CD4-positive, alpha-beta memory T cell (primary cell): ENCODE data around the gene GHRH. TPM values are rescaled to one million over a fixed set of nuclear protein-coding genes. Genes with fewer than 3 reads are reported as not detected.

ENCODE experiments used
- CTCF ChIA-PET: fragments of 350-600 bp; sonication (Branson Sonifier 250); formaldehyde crosslinking; loops from one replicate; lab custom pipeline; 2021; ENCODE audit warnings: inconsistent platforms; ENCODE audit not compliant: partially characterized antibody; lab: Charles Lee
- POLR2A ChIA-PET: fragments of 350-600 bp; sonication (Branson Sonifier 250); formaldehyde crosslinking; loops from one replicate; lab custom pipeline; 2021; ENCODE audit not compliant: partially characterized antibody; lab: Charles Lee
- DNase-seq, 5 donors: peaks; one replicate each; pipeline versions ENCODE4 v3.0.0 to v3.0.0-alpha.2; 2020 to 2022; ENCODE audit warnings: mixed read lengths in 1 of 5
- H3K27ac ChIP-seq: one replicate; pipeline ENCODE4 v1.7.0; 2013; ENCODE audit warnings: low read depth, low read length
- H3K27me3 ChIP-seq: 2 replicates; pipeline ENCODE4 v1.7.0; 2013; ENCODE audit warnings: mild to moderate bottlenecking, low read length, moderate library complexity; ENCODE audit not compliant: insufficient read depth
- H3K36me3 ChIP-seq: 2 replicates; pipeline ENCODE4 v1.7.0; 2013; ENCODE audit warnings: mild to moderate bottlenecking, low read length, moderate library complexity; ENCODE audit not compliant: insufficient read depth
- H3K4me1 ChIP-seq: 2 replicates; pipeline ENCODE4 v1.7.0; 2013; ENCODE audit warnings: mild to moderate bottlenecking, low read length, moderate library complexity; ENCODE audit not compliant: insufficient read depth
- H3K4me3 ChIP-seq, 2 donors: one replicate each; pipeline ENCODE4 v1.7.0; 2013; ENCODE audit warnings: low read length in 2 of 2, mild to moderate bottlenecking in 1 of 2
- H3K9me3 ChIP-seq, 2 donors: one replicate each; pipeline ENCODE4 v1.7.0; 2013; ENCODE audit warnings: low read length in 2 of 2, control low read depth in 1 of 2; ENCODE audit not compliant: control insufficient read depth in 1 of 2
- H3K27ac Mint-ChIP-seq, 7 donors: one replicate each; pipeline ENCODE4 v1.8.0; 2020 to 2021; ENCODE audit warnings: mixed read lengths in 7 of 7, mild to moderate bottlenecking in 6 of 7, inconsistent platforms in 3 of 7, moderate library complexity in 3 of 7
- H3K27me3 Mint-ChIP-seq, 2 donors: one replicate each; pipeline ENCODE4 v1.8.0; 2020 to 2021; ENCODE audit warnings: mixed read lengths in 2 of 2
- H3K36me3 Mint-ChIP-seq, 2 donors: one replicate each; pipeline ENCODE4 v1.8.0; 2020 to 2021; ENCODE audit warnings: mixed read lengths in 2 of 2, inconsistent platforms in 1 of 2, mild to moderate bottlenecking in 1 of 2
- H3K4me1 Mint-ChIP-seq, 4 donors: one replicate each; pipeline ENCODE4 v1.8.0; 2020 to 2021; ENCODE audit warnings: mixed read lengths in 4 of 4, mild to moderate bottlenecking in 1 of 4
- H3K4me3 Mint-ChIP-seq, 8 donors: one replicate each; pipeline ENCODE4 v1.8.0; 2020 to 2021; ENCODE audit warnings: mixed read lengths in 8 of 8, mild to moderate bottlenecking in 7 of 8, moderate library complexity in 6 of 8, inconsistent platforms in 3 of 8
- H3K9me3 Mint-ChIP-seq, 8 donors: one replicate each; pipeline ENCODE4 v1.8.0; 2020 to 2021; ENCODE audit warnings: mixed read lengths in 8 of 8, mild to moderate bottlenecking in 5 of 8, inconsistent platforms in 3 of 8, moderate library complexity in 1 of 8
- intact Hi-C: fragments of 100-400 bp; cut with micrococcal nuclease; formaldehyde crosslinking; loops from one replicate; pipeline ENCODE4 v1.15.1; 2023
- polyA plus RNA-seq, 2 donors: library from polyadenylated mRNA; unstranded; fragments of 300-500 nt; fragmentation: Illumina TruSeq; gene quantifications; one replicate each; pipeline ENCODE4 v1.2.3, GENCODE V29; 2021
- total RNA-seq, 2 experiments: library from RNA; stranded (reverse); gene quantifications; one replicate each; pipeline ENCODE4 v1.2.3, GENCODE V29; 2021

Gene GHRH
- total and polyA plus RNA-seq, 4 experiments from 2014 or later = not detected

DNA sequence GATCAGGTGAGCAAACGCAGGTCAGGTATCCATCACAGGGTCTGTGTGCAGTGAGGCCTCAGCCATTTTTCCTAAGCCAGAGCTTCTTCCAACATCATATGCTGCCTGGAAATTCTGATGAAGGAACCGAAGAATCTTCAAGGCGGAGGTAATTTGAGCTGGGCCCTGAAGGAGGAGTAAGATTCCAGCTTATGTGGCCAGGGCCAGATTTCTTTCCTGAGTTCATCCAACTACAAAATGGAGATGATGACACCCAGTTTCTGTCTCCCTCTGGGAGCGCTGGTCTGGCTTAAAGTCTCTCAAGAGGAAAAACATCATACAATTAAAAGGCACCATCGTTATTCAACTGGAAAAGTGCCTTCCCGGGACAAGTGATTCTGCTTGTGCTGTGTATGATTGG lies 20.9 kb upstream of the GHRH start:
- POLR2A ChIA-PET = no interaction called here
- no peaks in the 10 kb centered on the region for H3K4me1 Mint-ChIP-seq
- CTCF ChIA-PET = interaction anchor here (0.9 to 1.2 kb wide), 3 partner anchors 11 to 251 kb away, joined by 3 read pairs; no protein-coding TSS in a partner anchor

DNA sequence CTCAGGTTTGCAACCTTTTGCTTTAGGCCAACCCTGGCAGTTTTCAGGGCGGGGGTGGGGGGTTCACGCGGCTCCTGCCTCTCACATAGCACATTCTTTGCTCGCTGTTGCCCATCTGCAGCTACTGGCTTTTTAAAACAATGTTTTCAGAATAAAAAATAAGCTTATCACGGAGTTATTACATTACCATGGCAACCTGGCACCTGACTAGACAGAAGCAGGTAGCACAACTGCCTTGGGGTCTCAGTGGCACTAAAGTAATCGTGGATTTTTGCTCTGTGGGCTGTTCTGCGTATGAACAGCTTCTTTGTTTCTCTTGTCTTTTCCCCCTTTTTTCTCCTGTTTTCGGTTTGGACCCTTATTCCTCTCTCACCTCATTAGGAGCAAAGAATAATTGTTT lies 18.8 kb upstream of the GHRH start:
- Histone ChIP-seq H3K4me3 (no peak overlapping the region), H3K36me3 (no peaks in the 10 kb centered on the region), H3K27ac (no peak overlapping the region), H3K9me3 (no peaks in the 10 kb centered on the region), H3K4me1 (no peaks in the 10 kb centered on the region), H3K27me3 (no peaks in the 10 kb centered on the region)
- ChIA-PET CTCF (no interaction called here), POLR2A (interaction anchor here (1.6 kb wide), 1 partner anchor 9 kb away, joined by 7 read pairs; the partner anchor contains the start of gene MANBAL)
- H3K4me3 Mint-ChIP-seq = no peak overlapping the region
- H3K4me1 Mint-ChIP-seq = peaks cover 0 to 7% (median 3%) of the 10 kb centered on the region in 4 donors
- no peak for DNase-seq
- H3K27me3 Mint-ChIP-seq = peaks cover 8 to 10% of the 10 kb centered on the region in 2 donors
- no peaks in the 10 kb centered on the region for H3K36me3 Mint-ChIP-seq
- no peak overlapping the region for H3K27ac Mint-ChIP-seq
- intact Hi-C loops = no loop called here
- H3K9me3 Mint-ChIP-seq = no peaks in the 10 kb centered on the region

More for the DNA sequence above, 20.9 kb upstream of the GHRH start:
- intact Hi-C loops = no loop called here
- Mint-ChIP-seq H3K27me3 (peaks cover 8 to 15% of the 10 kb centered on the region in 2 donors), H3K36me3 (no peaks in the 10 kb centered on the region), H3K4me3 (no peak overlapping the region), H3K9me3 (peaks cover 0 to 2% (median 0%) of the 10 kb centered on the region in 8 donors), H3K27ac (no peak overlapping the region)
- H3K36me3 ChIP-seq = no peaks in the 10 kb centered on the region
- DNase-seq = no peak
- H3K27me3 ChIP-seq = no peaks in the 10 kb centered on the region
- no peaks in the 10 kb centered on the region for H3K9me3 ChIP-seq
- H3K4me1 ChIP-seq = no peaks in the 10 kb centered on the region
- H3K27ac ChIP-seq = no peak overlapping the region
- H3K4me3 ChIP-seq = no peak overlapping the region

DNA sequence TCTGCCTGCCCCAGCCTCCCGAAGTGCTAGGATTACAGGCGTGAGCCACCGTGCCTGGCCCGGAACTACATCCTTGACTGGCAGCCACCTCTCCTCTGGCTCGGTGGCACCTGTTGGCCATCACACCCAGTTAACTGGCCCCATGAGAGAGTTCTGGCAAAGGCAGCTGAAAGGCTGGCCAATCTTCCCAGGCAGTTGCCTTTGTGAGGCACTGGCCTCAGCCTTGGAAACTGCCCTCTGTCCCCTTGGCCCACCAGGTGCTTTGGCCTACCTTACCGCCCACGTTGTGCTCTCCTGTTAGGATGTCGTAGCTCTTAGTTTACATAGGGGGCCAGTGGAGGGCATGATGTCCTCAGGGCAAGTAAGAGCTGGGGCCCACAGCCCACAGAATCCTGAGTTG lies 18.2 kb upstream of the GHRH start:
- H3K27me3 ChIP-seq = no peaks in the 10 kb centered on the region
- DNase-seq = no peak
- ChIA-PET POLR2A (interaction anchor here (0.5 to 1.6 kb wide), 2 partner anchors 10 to 15 kb away, joined by 6 to 7 read pairs; partner anchors contain the start of gene MANBAL), CTCF (no interaction called here)
- no peaks in the 10 kb centered on the region for H3K36me3 ChIP-seq
- Mint-ChIP-seq H3K4me1 (peaks cover 0 to 7% (median 3%) of the 10 kb centered on the region in 4 donors), H3K9me3 (no peaks in the 10 kb centered on the region), H3K27me3 (peaks cover 8 to 9% of the 10 kb centered on the region in 2 donors), H3K36me3 (no peaks in the 10 kb centered on the region), H3K27ac (no peak overlapping the region), H3K4me3 (no peak overlapping the region)
- no peaks in the 10 kb centered on the region for H3K4me1 ChIP-seq
- no peak overlapping the region for H3K27ac ChIP-seq
- intact Hi-C loops = no loop called here
- H3K4me3 ChIP-seq = no peak overlapping the region
- H3K9me3 ChIP-seq = no peaks in the 10 kb centered on the region

DNA sequence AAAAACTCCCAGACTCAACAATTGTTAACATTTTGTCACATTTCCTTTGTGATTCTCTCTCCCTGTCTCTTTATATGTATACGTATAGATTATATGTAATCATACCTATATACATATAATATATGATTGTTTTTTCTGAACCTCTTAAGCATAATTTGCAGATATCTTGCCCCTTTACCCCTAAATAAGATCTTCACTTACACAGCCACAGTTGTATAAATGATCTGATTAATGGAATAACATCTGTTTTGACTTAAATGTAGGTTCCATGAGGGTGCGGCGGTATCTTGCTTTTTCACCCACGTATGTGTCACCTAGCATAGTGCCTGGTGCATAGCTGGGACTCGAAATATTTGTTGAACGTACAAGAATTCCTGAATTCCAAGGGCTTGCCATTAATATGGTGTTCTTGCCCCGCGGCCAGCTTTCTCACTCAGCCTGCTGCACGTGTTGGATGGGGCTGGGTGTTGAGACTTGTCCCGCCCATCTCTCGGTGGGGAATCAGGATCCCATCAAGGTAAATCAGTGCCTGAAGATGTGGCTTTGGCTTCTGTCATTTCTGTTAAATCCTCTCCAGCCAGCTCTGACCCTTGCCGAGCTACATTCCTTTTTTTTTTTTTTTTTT lies 17.5 kb upstream of the GHRH start:
- Mint-ChIP-seq H3K36me3 (no peaks in the 10 kb centered on the region), H3K4me3 (no peak overlapping the region)
- CTCF ChIA-PET = interaction anchor here (0.6 to 1.7 kb wide), 2 partner anchors 10 to 83 kb away, joined by 3 to 4 read pairs; no protein-coding TSS in a partner anchor

DNA sequence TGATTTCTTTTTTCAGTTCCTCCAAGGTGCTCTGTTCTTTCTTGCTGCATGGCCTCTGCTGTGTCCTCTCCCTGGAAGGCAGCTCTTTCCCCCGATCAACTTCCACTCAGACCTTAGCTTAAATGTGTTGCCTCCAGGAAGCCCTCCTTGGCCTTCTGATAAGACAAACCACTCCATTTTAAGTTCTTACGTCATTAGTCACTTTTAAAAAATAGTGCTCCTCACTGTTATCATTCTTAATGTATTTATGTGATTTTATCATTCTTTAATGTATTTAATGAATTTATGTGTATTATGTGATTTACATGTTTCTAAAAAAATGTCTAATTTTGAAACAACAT lies 15.6 kb upstream of the GHRH start:
- Mint-ChIP-seq H3K9me3 (no peaks in the 10 kb centered on the region), H3K4me3 (no peak overlapping the region), H3K4me1 (peaks cover 0 to 7% (median 3%) of the 10 kb centered on the region in 4 donors), H3K36me3 (no peaks in the 10 kb centered on the region), H3K27ac (peak overlapping the region in 1 of 7 donors; percentile 5), H3K27me3 (peaks cover 0 to 5% of the 10 kb centered on the region in 2 donors)
- no peaks in the 10 kb centered on the region for H3K27me3 ChIP-seq
- H3K4me1 ChIP-seq = no peaks in the 10 kb centered on the region
- no peak for DNase-seq
- H3K4me3 ChIP-seq = no peak overlapping the region
- intact Hi-C loops = no loop called here
- H3K9me3 ChIP-seq = no peaks in the 10 kb centered on the region
- CTCF ChIA-PET = interaction anchor here (0.7 to 1.6 kb wide), 2 partner anchors 12 to 245 kb away, joined by 3 to 4 read pairs; partner anchors contain the start of gene MANBAL
- H3K36me3 ChIP-seq = no peaks in the 10 kb centered on the region
- POLR2A ChIA-PET = no interaction called here
- no peak overlapping the region for H3K27ac ChIP-seq

More for the DNA sequence above, 17.5 kb upstream of the GHRH start:
- Histone ChIP-seq H3K36me3 (no peaks in the 10 kb centered on the region), H3K27ac (no peak overlapping the region), H3K9me3 (no peaks in the 10 kb centered on the region), H3K27me3 (no peaks in the 10 kb centered on the region), H3K4me1 (no peaks in the 10 kb centered on the region), H3K4me3 (no peak overlapping the region)
- intact Hi-C loops = no loop called here
- Mint-ChIP-seq H3K9me3 (no peaks in the 10 kb centered on the region), H3K4me1 (peaks cover 0 to 7% (median 3%) of the 10 kb centered on the region in 4 donors), H3K27ac (no peak overlapping the region), H3K27me3 (peaks cover 8% of the 10 kb centered on the region in 2 donors)
- POLR2A ChIA-PET = interaction anchor here (1.6 kb wide), 1 partner anchor 10 kb away, joined by 7 read pairs; the partner anchor contains the start of gene MANBAL
- DNase-seq = no peak

DNA sequence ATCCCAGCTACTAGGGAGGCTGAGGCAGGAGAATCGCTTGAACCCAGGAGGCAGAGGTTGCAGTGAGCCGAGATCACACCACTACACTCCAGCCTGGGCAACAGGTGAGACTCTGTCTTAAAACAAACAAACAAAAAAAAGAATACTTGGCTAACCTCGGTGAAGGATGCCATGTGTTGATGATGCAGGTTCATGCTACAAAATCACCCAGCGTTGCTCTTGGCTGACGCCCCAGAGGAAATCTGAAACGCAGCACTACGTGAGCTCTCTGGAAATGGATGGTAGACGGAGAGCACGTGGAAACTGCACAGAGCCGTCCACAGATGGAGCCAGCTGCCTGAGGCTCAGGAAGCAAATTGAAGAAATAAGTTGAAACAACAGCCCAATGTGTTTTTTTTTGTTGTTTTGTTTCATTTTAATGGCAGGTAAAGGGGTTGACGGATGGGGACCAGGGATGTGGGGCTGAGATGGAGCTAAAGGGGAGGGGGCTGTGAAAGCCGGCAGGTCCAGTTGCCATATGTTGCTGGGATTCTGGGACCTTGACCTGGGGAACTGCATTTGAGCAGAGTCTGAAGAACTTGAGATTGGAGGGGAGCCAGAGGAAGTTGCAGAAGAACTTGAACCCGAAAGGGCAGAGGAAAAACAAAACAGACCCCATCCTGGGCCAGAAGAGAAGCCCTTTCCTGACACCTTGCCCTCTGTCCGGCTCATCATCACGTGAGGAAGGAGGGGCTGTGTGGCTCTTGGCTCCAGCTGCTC lies 15.1 kb upstream of the GHRH start:
- Histone ChIP-seq H3K27ac (no peak overlapping the region), H3K27me3 (no peaks in the 10 kb centered on the region), H3K9me3 (no peaks in the 10 kb centered on the region), H3K4me1 (no peaks in the 10 kb centered on the region), H3K4me3 (no peak overlapping the region), H3K36me3 (no peaks in the 10 kb centered on the region)
- intact Hi-C loops = no loop called here
- Mint-ChIP-seq H3K4me1 (peaks cover 0 to 7% (median 3%) of the 10 kb centered on the region in 4 donors), H3K9me3 (no peaks in the 10 kb centered on the region), H3K27ac (peak overlapping the region in 1 of 7 donors; percentile 80), H3K4me3 (peak overlapping the region in 1 of 8 donors; percentile 27), H3K36me3 (no peaks in the 10 kb centered on the region), H3K27me3 (peaks cover 0 to 5% of the 10 kb centered on the region in 2 donors)
- ChIA-PET POLR2A (interaction anchor here (1.9 kb wide), 1 partner anchor 13 kb away, joined by 5 read pairs; the partner anchor contains the start of gene MANBAL), CTCF (interaction anchor here (1.6 to 1.9 kb wide), 2 partner anchors 12 to 109 kb away, joined by 4 read pairs; partner anchors contain the start of gene MANBAL)
- DNase-seq = peak in 1 of 5 donors; percentile 19
